Gastroesophageal sphincter (tissue), 3 donors: ENCODE measurements around the gene POR.
A peak's percentile ranks its signal among the peaks of the same experiment; 100 is the strongest.

ENCODE experiments used
- CTCF ChIP-seq, 4 experiments: fragments of 200-600 bp in 2 of 4; fragments of 450-650 bp in 2 of 4; sonication (generic) in 1 of 4; IDR thresholded peaks; one replicate each; pipeline ENCODE4 v1.5.1; 2017 to 2019; ENCODE audit warnings: antibody characterized with exemption in 4 of 4, mild to moderate bottlenecking in 2 of 4, moderate library complexity in 2 of 4
- POLR2A ChIP-seq, 2 donors: fragments of 450-650 bp; IDR thresholded peaks; one replicate each; pipeline ENCODE4 v1.6.1; 2017; ENCODE audit warnings: antibody characterized with exemption in 2 of 2, mild to moderate bottlenecking in 2 of 2, moderate library complexity in 1 of 2
- POLR2AphosphoS5 ChIP-seq: sonication (generic); formaldehyde crosslinking; IDR thresholded peaks from one replicate; pipeline ENCODE4 v1.6.1; 2017; ENCODE audit warnings: antibody characterized with exemption

GRCh38 chr7:75977743-75978142 lies 62.8 kb downstream of the POR start:
- TF ChIP-seq POLR2A (IDR thresholded peaks at IDR 0.05) (no peak), CTCF (IDR thresholded peaks at IDR 0.05) (no peak), POLR2AphosphoS5 (peak; percentile 26)
